ENCODE results near the gene SPATA16.

The SPATA16 gene

GRCh38 chr3:173003956-173004355 is 137.1 kb downstream of the SPATA16 start:
- no peak overlapping the region for H3K27ac ChIP-seq
- no peak for TF ChIP-seq CTCF (conservative IDR thresholded peaks at IDR 0.05)

GRCh38 chr3:173003471-173003870 is 137.6 kb downstream of the SPATA16 start:
- TF ChIP-seq CTCF (conservative IDR thresholded peaks at IDR 0.05) = no peak
- H3K27ac ChIP-seq = no peak overlapping the region

- no peak for TF ChIP-seq CTCF (conservative IDR thresholded peaks at IDR 0.05)
Observed at GRCh38 chr3:173001622-173002021, 139.4 kb downstream of the SPATA16 start.

GRCh38 chr3:173000553-173000952 is 140.5 kb downstream of the SPATA16 start:
- H3K27ac ChIP-seq = no peak overlapping the region
- no peak for TF ChIP-seq CTCF (conservative IDR thresholded peaks at IDR 0.05)

More at GRCh38 chr3:173001622-173002021, 139.4 kb downstream of the SPATA16 start:
- no peak overlapping the region for H3K27ac ChIP-seq

- H3K27ac ChIP-seq = no peak overlapping the region
- no peak for TF ChIP-seq CTCF (conservative IDR thresholded peaks at IDR 0.05)
Observed at GRCh38 chr3:172993412-172993811, 147.6 kb downstream of the SPATA16 start.

GRCh38 chr3:172991424-172991996 is 149.5 kb downstream of the SPATA16 start:
- H3K27ac ChIP-seq = no peak overlapping the region
- no peak for TF ChIP-seq CTCF (conservative IDR thresholded peaks at IDR 0.05)

DNA sequence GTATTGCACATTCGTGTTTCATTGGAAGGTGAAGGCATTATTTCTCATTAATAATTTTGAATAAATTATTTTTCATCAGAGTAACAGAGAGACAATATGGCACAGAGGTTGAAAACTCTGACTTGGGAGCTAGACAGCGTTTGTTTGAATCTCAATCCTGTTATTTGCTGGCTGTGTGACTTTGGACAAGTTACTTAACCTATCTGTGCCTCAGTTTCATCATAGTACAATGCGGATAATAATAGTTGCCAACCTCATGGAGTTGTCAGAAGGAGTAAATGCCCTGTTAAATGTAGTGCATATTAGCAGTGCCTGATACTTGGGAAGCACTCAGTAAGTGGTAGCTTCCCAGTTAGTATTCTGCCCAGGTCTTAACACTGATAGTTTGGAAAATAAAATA is 151.7 kb downstream of the SPATA16 start:
- no peak overlapping the region for H3K27ac ChIP-seq
- TF ChIP-seq CTCF (conservative IDR thresholded peaks at IDR 0.05) = no peak

Measured in VCaP (cell line).